ENCODE measurements around the gene FLNB.

The FLNB gene

GRCh38 chr3:58008141-58009025 lies at the start of gene FLNB:
Gene FLNB (plus strand): TSS chr3:58008422. CDS start chr3:58008565, 143 bp downstream.
- DNase-seq (ENCODE audit: low spot score) = peak; percentile 84
- H3K4me3 ChIP-seq = peak within 1 kb of the TSS; percentile 84
- peak; percentile 78 for TF ChIP-seq CTCF (IDR thresholded peaks at IDR 0.05)
- peak within 1 kb of the TSS; percentile 80 to 87 for H3K27ac ChIP-seq

GRCh38 chr3:57958642-57959422 lies 49.4 kb upstream of the FLNB start:
- Histone ChIP-seq H3K4me3 (no peak overlapping the region), H3K27ac (peak overlapping the region in 1 of 2 donors; percentile 57)
- no peak for TF ChIP-seq CTCF (IDR thresholded peaks at IDR 0.05)
- DNase-seq (ENCODE audit: low spot score) = no peak

- H3K27ac ChIP-seq = peak overlapping the region in 1 of 2 donors; percentile 57
- peak overlapping the region; percentile 36 for H3K4me3 ChIP-seq
- no peak for DNase-seq (ENCODE audit: low spot score)
These were observed 48.6 kb upstream of the FLNB start for GRCh38 chr3:57959423-57960173.

GRCh38 chr3:57960174-57960505 lies 48.1 kb upstream of the FLNB start:
- DNase-seq (ENCODE audit: low spot score) = no peak
- H3K4me3 ChIP-seq = peak overlapping the region; percentile 36
- H3K27ac ChIP-seq = peak overlapping the region in 1 of 2 donors; percentile 57
- no peak for TF ChIP-seq CTCF (IDR thresholded peaks at IDR 0.05)

More at GRCh38 chr3:57959423-57960173, 48.6 kb upstream of the FLNB start:
- no peak for TF ChIP-seq CTCF (IDR thresholded peaks at IDR 0.05)

- no peak overlapping the region for H3K4me3 ChIP-seq
- DNase-seq (ENCODE audit: low spot score) = no peak
- TF ChIP-seq CTCF (IDR thresholded peaks at IDR 0.05) = no peak
- H3K27ac ChIP-seq = no peak overlapping the region
These were observed 46.9 kb upstream of the FLNB start for GRCh38 chr3:57961177-57961827.

- no peak overlapping the region for H3K4me3 ChIP-seq
- TF ChIP-seq CTCF (IDR thresholded peaks at IDR 0.05) = no peak
- DNase-seq (ENCODE audit: low spot score) = no peak
These were observed 46.3 kb upstream of the FLNB start for GRCh38 chr3:57961828-57962447.

More at GRCh38 chr3:57961828-57962447, 46.3 kb upstream of the FLNB start:
- H3K27ac ChIP-seq = no peak overlapping the region
